ENCODE measurements around the gene SPIB.

Gene SPIB

DNA sequence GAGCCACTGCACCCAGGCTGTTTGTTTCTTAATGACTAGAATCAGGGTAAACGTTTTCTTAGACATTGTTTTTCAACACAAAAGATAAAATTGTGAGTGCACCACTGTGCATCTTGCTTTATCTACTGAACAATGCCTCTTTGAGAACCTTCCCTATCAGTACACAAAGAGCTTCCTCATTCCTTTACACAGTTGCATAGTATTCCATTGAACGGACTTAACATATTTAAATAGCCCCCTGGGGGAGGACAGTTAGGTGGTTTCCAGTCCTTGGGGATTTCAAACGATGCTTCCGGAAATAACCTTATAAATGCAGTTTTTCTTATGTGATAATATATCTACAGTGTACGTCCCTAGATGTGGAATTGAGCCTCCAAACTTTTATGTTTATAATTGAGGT, 26.0 kb upstream of the SPIB start:
- no peak for DNase-seq

- no peak for DNase-seq
These were observed 25.1 kb upstream of the SPIB start for GRCh38 chr19:50393589-50393988.

GRCh38 chr19:50394017-50394416, 24.7 kb upstream of the SPIB start:
- no peak for DNase-seq

- DNase-seq, result no peak
These were observed 19.9 kb upstream of the SPIB start for GRCh38 chr19:50398675-50399367.

DNA sequence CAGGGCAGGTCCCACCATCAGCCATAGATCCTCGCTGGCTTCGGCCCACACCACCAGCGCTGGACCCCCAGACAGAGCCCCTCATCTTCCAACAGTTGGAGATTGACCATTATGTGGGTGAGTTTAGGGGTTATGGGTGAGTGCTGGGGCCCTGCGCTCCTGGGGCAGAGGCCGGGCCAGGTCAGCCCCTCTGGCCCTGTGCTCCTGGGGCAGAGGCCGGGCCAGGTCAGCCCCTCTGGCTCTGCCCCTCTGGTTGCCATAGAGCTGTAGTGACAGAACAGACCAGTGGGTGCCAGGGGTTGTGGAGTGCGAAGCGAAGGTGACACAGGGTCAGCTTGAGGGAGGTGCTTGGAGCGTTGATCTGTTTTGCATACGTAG, 19.4 kb upstream of the SPIB start:
- DNase-seq, result no peak

DNA sequence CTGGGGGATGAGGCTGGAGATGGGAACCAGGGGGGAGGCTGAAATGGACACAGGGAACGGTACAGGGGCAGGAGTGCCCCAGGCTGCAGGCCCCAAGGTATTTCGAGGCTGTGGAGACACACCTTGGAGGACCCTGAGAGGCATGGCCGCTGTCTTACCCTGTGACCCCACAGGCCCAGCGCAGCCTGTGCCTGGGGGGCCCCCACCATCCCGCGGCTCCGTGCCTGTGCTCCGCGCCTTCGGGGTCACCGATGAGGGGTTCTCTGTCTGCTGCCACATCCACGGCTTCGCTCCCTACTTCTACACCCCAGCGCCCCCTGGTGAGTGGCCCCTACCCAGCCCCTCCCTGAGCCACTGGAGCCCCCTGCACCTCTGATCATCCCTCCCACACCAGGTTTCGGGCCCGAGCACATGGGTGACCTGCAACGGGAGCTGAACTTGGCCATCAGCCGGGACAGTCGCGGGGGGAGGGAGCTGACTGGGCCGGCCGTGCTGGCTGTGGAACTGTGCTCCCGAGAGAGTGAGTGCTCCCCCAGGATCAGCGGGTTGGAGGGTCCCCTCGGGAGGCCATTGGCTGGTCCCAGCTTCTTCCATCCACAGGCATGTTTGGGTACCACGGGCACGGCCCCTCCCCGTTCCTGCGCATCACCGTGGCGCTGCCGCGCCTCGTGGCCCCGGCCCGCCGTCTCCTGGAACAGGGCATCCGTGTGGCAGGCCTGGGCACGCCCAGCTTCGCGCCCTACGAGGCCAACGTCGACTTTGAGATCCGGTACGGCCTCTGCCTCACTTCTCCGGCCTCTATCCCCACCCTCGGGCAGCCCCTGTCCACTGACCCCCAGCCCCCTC, 16.9 kb upstream of the SPIB start:
- DNase-seq, result no peak

DNA sequence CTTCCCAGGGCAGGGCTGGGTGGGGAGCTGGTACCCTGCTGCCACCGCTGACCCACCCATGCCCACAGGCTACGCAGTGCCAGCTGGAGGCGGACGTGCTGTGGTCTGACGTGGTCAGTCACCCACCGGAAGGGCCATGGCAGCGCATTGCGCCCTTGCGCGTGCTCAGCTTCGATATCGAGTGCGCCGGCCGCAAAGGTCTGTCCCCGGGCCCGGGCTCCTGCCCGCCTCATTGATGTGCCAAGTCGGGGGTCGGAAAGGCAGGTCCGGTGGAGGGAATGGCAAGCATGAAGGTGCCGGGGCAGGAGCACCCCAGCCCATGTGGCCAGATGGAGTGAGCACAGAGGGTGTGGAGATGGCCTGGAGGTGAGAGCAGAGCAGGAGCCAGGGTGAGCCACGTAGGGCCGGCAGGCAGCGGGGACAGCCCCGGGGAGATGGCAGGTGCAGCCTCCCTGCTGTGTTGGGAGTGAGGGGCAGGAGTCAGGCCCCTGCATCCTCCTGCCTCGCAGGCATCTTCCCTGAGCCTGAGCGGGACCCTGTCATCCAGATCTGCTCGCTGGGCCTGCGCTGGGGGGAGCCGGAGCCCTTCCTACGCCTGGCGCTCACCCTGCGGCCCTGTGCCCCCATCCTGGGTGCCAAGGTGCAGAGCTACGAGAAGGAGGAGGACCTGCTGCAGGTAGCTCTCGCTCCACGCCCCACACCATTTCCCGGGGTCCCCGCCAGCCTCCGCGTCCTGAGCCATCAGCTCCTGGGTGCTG, 16.0 kb upstream of the SPIB start:
- DNase-seq, result no peak

DNA sequence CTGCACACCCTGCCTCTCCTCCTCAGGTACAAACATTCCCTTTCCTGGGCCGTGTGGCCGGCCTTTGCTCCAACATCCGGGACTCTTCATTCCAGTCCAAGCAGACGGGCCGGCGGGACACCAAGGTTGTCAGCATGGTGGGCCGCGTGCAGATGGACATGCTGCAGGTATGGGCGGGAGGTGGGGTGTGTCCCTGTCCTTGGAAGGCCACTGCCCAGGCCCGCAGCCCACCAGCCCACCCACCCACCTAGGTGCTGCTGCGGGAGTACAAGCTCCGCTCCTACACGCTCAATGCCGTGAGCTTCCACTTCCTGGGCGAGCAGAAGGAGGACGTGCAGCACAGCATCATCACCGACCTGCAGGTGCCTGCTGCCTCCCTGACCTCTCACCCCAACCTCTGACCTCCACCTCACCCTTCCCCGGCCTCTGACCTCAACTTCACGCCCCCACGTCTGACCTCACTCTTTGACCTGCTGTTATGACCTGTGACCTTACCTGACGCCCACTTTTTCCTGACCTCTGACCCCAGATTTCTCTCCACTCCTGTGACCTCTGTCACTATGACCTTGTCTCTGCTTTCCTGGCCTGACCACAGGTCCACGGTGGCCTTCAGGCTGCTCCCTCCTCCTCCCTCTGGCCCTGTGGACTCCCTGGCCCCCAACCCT, 12.4 kb upstream of the SPIB start:
- no peak for DNase-seq

DNA sequence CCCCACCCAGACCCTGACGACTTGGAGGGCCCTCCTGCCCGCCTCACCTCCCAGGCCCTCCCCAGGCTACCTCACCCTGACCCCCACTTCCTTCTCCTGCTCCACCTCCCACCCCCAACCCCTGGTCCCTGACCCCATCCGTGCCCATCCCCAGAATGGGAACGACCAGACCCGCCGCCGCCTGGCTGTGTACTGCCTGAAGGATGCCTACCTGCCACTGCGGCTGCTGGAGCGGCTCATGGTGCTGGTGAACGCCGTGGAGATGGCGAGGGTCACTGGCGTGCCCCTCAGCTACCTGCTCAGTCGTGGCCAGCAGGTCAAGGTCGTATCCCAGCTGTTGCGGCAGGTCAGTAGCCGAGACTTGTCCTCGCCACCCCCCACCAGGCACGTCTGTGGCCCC, 11.9 kb upstream of the SPIB start:
- DNase-seq, result no peak

- no peak for DNase-seq
These were observed 9.4 kb upstream of the SPIB start for GRCh38 chr19:50409347-50409746.

DNA sequence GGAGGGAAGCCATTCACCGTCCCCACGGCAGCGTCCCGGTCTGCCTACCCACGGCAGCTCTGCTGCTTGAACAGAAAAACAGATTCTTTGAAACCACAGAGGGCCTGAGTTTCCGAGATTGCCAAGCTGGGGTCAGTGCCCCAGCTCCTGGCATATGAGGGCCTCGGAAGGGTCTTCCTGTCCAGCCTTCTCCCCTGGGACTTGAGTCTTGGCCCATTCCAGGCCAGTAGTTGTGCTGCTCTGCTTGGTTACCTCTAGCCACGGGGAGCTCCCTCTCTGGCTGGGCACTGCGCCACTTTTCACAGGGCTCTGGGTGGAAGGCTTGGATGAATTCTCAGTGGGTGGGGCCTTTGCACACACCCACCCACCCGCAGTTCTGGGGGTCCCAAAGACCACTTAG, 8.6 kb upstream of the SPIB start:
- no peak for DNase-seq

DNA sequence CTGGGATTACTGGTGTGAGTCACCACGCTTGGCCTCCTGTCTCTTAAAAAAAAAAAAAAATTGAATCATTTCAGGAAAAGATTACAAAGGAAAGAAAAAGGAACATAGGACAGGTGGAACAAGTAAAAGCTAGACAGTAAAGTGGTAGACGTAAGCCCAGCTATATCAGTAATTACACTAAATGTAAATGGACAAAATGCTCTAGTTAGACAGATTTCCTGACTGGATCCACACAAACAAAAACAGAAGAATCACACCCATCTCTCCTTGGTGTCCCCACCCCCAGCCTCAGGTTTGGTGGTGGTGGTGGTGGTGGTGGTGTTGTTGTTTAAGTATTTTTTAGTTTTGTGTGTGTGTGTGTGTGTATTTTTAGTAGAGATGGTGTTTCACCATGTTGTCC, 6.3 kb upstream of the SPIB start:
- DNase-seq, result no peak

DNA sequence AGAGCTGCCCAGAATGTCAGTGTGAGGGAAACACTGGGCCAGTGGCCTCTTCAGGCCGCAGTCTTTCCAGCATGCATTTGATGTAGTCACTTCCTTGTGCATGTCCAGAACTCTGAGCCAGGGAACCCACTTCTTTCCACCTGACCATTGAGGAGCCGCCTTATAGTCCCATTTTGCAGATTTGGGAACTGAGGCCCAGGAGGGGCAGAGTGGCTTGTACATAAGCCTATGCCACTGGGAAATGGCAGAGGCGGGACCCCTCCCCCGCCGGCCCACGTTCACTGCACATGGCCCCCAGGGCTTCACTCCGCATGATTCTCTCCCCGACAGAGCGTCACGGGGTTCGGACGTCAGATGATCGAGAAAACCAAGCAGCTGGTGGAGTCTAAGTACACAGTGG, 5.6 kb upstream of the SPIB start:
- no peak for DNase-seq

GRCh38 chr19:50413531-50413930, 5.2 kb upstream of the SPIB start:
- DNase-seq, result no peak

DNA sequence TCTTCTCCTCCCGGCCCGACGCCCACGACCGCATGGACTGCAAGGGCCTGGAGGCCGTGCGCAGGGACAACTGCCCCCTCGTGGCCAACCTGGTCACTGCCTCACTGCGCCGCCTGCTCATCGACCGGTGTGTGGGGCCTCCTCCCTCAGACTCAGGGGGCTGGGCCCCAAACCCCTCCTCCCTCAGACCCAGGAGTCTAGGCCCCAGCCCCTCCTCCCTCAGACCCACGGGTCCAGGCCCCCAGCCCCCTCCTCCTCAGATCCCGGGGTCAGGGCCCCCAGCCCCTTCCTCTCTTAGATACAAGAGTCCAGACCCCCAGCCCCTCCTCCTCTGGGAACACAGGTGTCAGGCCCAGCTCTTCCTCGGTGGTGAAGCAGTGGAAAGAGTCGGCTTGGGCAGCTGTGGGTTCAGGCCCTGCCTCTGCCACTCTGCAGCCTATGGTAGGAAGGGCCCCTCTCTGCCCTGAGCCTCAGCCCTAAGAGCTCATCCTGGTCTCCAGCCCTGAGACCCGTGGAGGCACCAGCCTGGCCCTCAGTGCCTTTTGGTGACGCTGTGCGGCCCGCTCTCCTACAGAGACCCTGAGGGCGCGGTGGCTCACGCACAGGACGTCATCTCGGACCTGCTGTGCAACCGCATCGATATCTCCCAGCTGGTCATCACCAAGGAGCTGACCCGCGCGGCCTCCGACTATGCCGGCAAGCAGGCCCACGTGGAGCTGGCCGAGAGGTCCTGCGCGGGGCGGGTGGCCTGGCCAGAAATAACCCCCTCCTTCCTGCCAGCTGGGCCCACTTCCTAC, 3.7 kb upstream of the SPIB start:
- DNase-seq, result no peak

- DNase-seq, result no peak
These were observed 3.1 kb upstream of the SPIB start for GRCh38 chr19:50415661-50416033.

DNA sequence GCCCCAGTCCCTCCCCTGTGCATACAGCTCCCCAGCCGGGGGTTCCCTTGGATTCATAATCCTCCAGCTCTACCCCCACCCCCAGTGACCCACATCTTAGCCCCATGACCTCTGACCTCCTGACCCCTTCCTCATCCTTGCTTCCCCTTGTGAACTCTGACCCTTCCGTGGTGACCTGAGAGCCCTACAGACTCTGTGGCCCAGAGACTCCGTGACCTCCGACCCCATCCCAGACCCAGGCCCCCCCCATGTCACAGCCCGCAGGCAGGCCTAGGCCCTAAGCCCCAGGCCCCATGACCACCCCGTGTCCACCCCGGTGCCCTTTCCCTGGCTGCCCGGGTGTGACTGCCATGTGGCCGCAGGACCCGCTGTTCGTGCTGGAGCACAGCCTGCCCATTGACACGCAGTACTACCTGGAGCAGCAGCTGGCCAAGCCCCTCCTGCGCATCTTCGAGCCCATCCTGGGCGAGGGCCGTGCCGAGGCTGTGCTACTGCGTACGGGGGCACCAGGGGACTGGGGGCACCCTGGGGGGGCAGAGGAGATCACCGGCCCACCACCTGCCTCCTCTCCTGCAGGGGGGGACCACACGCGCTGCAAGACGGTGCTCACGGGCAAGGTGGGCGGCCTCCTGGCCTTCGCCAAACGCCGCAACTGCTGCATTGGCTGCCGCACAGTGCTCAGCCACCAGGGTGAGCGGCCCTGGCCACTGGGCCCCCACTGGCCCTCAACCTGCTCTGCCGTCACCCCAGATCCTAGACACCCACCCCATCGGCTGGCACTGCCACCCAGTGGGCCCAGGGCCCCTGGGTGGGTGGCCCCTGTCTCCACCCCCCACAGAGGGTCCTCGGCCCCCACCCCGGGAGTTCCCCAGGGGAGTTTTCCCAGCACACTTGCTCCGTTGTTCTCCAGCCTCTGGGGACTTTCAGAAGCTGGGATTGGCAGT, 2.4 kb upstream of the SPIB start:
- DNase-seq, result no peak

- no peak for DNase-seq
These were observed 1.3 kb upstream of the SPIB start for GRCh38 chr19:50417111-50418081.

DNA sequence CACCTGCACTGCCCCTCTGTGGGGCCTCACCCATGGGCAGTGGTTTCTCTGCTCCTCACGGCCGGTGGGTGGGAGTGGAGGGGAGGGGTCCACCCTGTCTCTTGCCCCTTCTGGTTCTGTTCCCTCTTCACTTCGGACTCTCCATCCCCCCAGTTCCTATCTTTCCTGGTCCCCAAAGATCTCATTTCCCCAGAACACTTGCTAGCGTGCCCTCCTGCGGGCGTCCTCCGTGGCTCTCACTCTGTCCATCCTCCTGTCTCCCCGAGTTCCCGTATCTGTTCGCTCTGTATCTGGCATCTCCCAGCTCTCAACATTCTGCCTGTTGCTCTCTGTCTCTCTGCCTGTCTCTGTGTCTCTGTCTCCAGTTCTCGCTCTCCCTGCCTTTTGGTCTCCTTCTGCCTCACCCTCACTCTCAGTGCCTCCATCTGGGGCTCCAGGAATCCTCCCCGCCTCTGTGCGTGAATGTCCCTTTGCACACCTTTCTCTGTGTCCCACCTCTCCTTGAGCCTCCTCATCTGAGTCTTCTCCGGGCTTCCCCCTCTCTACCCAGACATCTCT, 363 bp downstream of the SPIB start:
- DNase-seq, result no peak

DNA sequence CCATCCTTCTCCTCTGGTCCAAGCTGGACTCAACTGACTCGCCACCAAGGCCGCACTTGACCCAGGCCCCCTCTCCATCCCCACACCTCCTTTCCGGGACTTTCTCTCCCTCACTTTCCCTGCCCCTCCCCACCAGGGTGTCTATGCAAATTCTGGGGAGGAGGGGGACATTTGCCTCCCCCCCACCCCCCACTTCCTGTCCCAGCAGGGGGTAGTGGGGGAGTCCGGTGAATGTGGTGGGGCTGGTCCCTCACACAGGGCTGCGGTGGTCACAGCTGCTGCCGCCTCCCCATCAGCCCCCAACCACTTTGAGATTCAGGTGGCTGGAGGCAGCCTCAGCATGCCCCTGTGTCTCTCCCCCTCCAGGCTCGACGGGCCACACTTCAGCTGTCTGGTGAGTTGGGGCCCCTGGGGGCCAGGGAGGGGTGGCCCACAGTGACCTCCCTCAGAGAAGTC, 870 bp downstream of the SPIB start:
- DNase-seq, result no peak

Data from DMS79 (cell line).